HAP-1 (cell line): ENCODE measurements around the gene MED16.

Experiments used
- DNase-seq, 2 experiments: peaks; one replicate each; pipeline ENCODE4 v3.0.0-alpha.2; 2016 to 2020; ENCODE audit warnings: low spot score in 2 of 2
- H3K27me3 ChIP-seq: fragments of 250-450 bp; sonication (Bioruptor Pico); 2 replicates; pipeline ENCODE4 v1.5.1; 2020; ENCODE audit warnings: low read depth, mild to moderate bottlenecking, moderate library complexity
- H3K36me3 ChIP-seq: fragments of 250-450 bp; sonication (Bioruptor Pico); replicated peaks from 2 replicates; pipeline ENCODE4 v1.5.1; 2020; ENCODE audit warnings: mild to moderate bottlenecking
- H3K4me1 ChIP-seq: fragments of 250-450 bp; sonication (Bioruptor Pico); 2 replicates; pipeline ENCODE4 v1.5.1; 2020; ENCODE audit warnings: mild to moderate bottlenecking
- H3K4me3 ChIP-seq: fragments of 250-450 bp; sonication (Bioruptor Pico); 2 replicates; pipeline ENCODE4 v1.5.1; 2020; ENCODE audit warnings: mild to moderate bottlenecking, moderate library complexity
- H3K9me3 ChIP-seq: fragments of 250-450 bp; sonication (Bioruptor Pico); 2 replicates; pipeline ENCODE4 v1.5.1; 2020; ENCODE audit warnings: mild to moderate bottlenecking, moderate library complexity
- in situ Hi-C: fragments of 300-500 bp; cut with MboI; formaldehyde crosslinking; loops from 3 replicates; pipeline ENCODE4 v1.14.3; 2020; ENCODE audit warnings: low sequenced_read_pairs, inconsistent platforms, mixed read lengths

MED16 gene

GRCh38 chr19:907183-907853 lies 14.3 kb upstream of the MED16 start:
- no peaks in the 10 kb centered on the region for H3K27me3 ChIP-seq
- no peaks in the 10 kb centered on the region for H3K4me1 ChIP-seq
- in situ Hi-C loops: no loop called here
- peaks cover 6% of the 10 kb centered on the region for H3K36me3 ChIP-seq
- DNase-seq: no peak
- no peak overlapping the region for H3K4me3 ChIP-seq
- H3K9me3 ChIP-seq: no peaks in the 10 kb centered on the region

DNA sequence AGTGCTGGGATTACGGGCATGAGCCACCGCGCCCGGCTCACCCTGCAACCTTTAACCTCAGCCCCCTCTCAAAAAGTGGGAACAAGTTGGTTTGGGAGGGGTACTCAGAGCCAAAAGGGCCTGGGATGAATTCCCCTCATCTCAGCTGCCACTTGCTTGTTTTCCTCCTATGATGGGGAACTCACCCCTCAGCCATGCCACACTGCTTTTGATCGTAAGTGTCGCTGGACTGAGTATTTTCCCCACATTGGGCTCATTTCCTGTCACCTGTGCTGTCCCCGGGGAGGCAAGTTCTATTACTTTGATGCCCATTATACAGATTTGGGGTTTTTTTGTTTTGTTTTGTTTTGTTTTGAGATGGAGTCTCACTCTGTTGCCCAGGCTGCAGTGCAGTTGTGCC lies 13.5 kb upstream of the MED16 start:
- peaks cover 10% of the 10 kb centered on the region for H3K36me3 ChIP-seq
- no peaks in the 10 kb centered on the region for H3K9me3 ChIP-seq
- in situ Hi-C loops: no loop called here
- no peaks in the 10 kb centered on the region for H3K27me3 ChIP-seq
- DNase-seq: no peak
- no peak overlapping the region for H3K4me3 ChIP-seq
- H3K4me1 ChIP-seq: no peaks in the 10 kb centered on the region

- H3K36me3 ChIP-seq: peaks cover 10% of the 10 kb centered on the region
- in situ Hi-C loops: no loop called here
- H3K27me3 ChIP-seq: no peaks in the 10 kb centered on the region
- no peaks in the 10 kb centered on the region for H3K4me1 ChIP-seq
- no peak for DNase-seq
- H3K4me3 ChIP-seq: no peak overlapping the region
- no peaks in the 10 kb centered on the region for H3K9me3 ChIP-seq
Observed at GRCh38 chr19:904545-904944, 11.6 kb upstream of the MED16 start.

GRCh38 chr19:903266-903797 lies 10.3 kb upstream of the MED16 start:
- Histone ChIP-seq H3K4me1 (no peaks in the 10 kb centered on the region), H3K27me3 (no peaks in the 10 kb centered on the region), H3K36me3 (peaks cover 14% of the 10 kb centered on the region), H3K9me3 (no peaks in the 10 kb centered on the region), H3K4me3 (no peak overlapping the region)
- DNase-seq: no peak
- in situ Hi-C loops: no loop called here

DNA sequence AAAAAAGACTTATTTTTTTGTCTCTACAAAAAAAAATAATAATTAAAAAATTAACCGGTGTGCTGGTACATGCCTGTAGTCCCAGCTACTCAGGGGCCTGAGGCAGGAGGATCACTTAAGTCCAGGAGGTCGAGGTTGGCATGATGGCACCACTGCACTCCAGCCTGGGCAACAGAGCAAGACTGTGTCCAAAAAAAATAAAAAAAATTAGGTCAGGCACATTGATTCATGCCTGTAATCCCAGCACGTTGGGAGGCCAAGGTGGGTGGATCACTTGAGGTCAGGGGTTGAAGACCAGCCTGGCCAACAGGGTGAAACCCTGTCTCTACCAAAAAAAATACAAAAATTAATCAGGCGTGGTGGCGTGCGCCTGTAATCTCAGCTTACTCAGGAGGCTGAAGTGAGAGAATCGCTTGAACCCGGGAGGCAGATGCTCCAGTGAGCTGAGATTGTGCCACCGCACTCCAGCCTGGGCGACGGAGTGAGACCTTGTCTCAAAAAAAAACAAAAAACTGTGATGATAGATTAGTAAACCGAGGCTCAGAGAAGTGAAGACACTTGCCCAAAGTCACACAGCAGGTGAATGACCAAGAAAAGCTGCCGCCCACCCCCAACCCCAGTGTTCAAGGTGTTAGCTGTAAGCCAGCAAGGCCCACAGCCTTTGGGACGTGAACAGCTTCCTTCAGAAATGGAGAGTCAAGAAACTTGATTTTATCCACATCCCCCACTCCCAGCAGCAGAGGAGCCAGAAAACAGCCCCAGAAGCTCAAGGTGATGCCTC lies 9.6 kb upstream of the MED16 start:
- Histone ChIP-seq H3K4me1 (no peaks in the 10 kb centered on the region), H3K4me3 (no peak overlapping the region), H3K36me3 (peaks cover 16% of the 10 kb centered on the region), H3K9me3 (no peaks in the 10 kb centered on the region), H3K27me3 (no peaks in the 10 kb centered on the region)
- in situ Hi-C loops: no loop called here
- no peak for DNase-seq

GRCh38 chr19:902093-902370 lies 9.0 kb upstream of the MED16 start:
- Histone ChIP-seq H3K27me3 (no peaks in the 10 kb centered on the region), H3K9me3 (no peaks in the 10 kb centered on the region), H3K4me1 (no peaks in the 10 kb centered on the region), H3K36me3 (peaks cover 22% of the 10 kb centered on the region), H3K4me3 (no peak overlapping the region)
- in situ Hi-C loops: no loop called here
- DNase-seq: no peak

- no peaks in the 10 kb centered on the region for H3K4me1 ChIP-seq
- H3K36me3 ChIP-seq: peaks cover 28% of the 10 kb centered on the region
- no peak overlapping the region for H3K4me3 ChIP-seq
- DNase-seq: no peak
- in situ Hi-C loops: no loop called here
- no peaks in the 10 kb centered on the region for H3K9me3 ChIP-seq
- H3K27me3 ChIP-seq: no peaks in the 10 kb centered on the region
Observed at GRCh38 chr19:901216-902092, 8.5 kb upstream of the MED16 start.

- Histone ChIP-seq H3K36me3 (peaks cover 28% of the 10 kb centered on the region), H3K4me3 (no peak overlapping the region), H3K27me3 (no peaks in the 10 kb centered on the region), H3K9me3 (no peaks in the 10 kb centered on the region), H3K4me1 (no peaks in the 10 kb centered on the region)
- peak in 1 of 2 experiments; percentile 69 for DNase-seq
- in situ Hi-C loops: no loop called here
Observed at GRCh38 chr19:900302-901111, 7.5 kb upstream of the MED16 start.

DNA sequence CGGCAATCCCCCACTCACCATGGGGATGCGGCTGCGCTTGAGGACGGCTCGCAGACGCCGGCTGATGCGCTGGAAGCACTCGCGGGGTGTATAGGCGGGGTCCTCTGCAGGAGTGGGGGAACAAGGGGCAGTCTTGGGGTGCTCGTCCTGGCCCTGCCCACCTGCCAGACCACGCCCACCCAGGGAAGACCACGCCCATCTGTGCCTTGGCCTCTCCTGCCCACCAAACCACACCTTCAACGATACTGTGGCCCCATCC lies 7.0 kb upstream of the MED16 start:
- in situ Hi-C loops: no loop called here
- Histone ChIP-seq H3K27me3 (no peaks in the 10 kb centered on the region), H3K9me3 (no peaks in the 10 kb centered on the region), H3K36me3 (peaks cover 28% of the 10 kb centered on the region), H3K4me1 (no peaks in the 10 kb centered on the region), H3K4me3 (no peak overlapping the region)
- no peak for DNase-seq

DNA sequence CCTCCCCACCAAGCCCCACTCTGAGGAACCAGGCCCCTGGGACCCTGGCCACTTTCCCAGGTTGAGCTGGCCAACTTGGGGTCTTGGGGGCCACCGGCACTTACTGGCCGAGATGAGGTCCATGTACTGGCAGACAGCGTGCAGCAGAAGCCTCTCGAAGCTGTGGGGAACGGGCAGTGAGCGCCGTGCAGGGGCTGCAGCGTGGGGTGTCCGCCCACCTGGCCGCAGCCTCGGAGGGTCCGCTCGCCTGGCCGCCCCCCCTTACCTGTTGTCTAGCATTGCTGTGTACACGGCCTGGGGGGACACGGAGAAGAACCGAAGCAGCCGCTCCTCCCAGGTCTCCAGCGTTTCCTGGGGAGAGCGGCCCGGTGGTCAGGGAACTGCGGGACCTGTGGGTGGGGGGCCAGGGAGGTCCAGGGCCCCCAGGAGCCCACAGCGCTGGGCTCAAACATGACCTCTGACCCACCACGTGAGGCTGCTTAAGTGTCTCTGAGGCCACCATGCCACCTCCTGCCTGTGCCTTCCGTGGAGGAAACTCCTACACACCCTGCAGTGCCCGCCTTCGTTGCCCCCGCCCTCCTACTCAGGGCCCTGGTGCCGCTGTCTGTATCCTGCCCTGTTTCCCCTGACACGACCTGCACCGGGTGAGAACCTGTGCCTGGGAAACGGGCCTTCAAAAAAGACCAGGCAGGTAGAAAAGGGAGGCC lies 6.5 kb upstream of the MED16 start:
- no peak for DNase-seq
- no peaks in the 10 kb centered on the region for H3K9me3 ChIP-seq
- no peaks in the 10 kb centered on the region for H3K4me1 ChIP-seq
- H3K4me3 ChIP-seq: no peak overlapping the region
- in situ Hi-C loops: no loop called here
- H3K36me3 ChIP-seq: peaks cover 28% of the 10 kb centered on the region
- no peaks in the 10 kb centered on the region for H3K27me3 ChIP-seq

DNA sequence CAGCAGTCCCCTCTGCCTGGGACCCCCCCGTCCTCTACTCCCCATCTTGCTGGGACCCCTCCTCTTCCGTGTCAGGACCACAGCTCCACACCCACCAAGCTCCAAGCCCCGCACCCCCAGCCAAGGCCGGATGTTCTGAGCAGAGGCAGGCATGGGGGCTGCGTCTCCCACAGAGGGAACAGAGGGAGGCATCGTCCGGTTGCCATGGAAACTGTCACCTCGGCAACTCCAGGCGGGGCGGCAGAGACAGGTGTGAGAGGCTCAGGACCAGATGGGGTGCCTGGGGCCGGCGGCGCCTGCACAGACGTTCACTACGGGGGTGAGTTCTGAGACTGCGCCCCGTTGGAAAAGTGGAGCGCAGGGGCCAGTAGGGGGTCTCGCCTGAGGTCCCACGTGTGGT lies 5.7 kb upstream of the MED16 start:
- 0 out of 2 replicates have a peak, but pooled peaks cover 2% of the 10 kb centered on the region for H3K4me1 ChIP-seq
- no peak overlapping the region for H3K4me3 ChIP-seq
- in situ Hi-C loops: no loop called here
- DNase-seq: peak in 1 of 2 experiments; percentile 57
- H3K36me3 ChIP-seq: peaks cover 28% of the 10 kb centered on the region
- H3K9me3 ChIP-seq: no peaks in the 10 kb centered on the region
- H3K27me3 ChIP-seq: no peaks in the 10 kb centered on the region

- in situ Hi-C loops: no loop called here
- Histone ChIP-seq H3K9me3 (no peaks in the 10 kb centered on the region), H3K27me3 (no peaks in the 10 kb centered on the region), H3K36me3 (peaks cover 28% of the 10 kb centered on the region), H3K4me3 (no peak overlapping the region), H3K4me1 (0 out of 2 replicates have a peak, but pooled peaks cover 2% of the 10 kb centered on the region)
- DNase-seq: no peak
Observed at GRCh38 chr19:897442-898039, 4.6 kb upstream of the MED16 start.

DNA sequence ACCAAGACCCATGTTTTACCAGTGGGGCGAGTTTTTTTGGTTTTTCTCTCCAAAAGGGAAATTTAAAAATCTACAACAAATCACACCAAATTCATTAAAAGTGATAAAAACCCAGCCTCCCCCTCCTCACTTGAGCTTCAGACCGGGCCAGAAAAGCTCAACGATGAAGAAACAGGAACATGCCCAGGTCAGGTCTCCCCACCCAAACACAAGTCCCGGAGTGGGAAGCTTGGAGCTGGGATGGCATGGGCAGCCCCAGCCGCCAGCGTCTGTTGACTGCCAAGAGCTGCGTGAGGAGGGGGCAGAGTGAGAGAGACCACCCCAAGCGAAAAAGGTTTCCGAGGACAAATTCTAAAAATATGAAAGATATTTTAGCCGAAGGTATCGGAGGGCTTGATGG lies 4.0 kb upstream of the MED16 start:
- H3K4me3 ChIP-seq: no peak overlapping the region
- DNase-seq: no peak
- 0 out of 2 replicates have a peak, but pooled peaks cover 2% of the 10 kb centered on the region for H3K4me1 ChIP-seq
- H3K36me3 ChIP-seq: peaks cover 26% of the 10 kb centered on the region
- in situ Hi-C loops: no loop called here
- H3K9me3 ChIP-seq: no peaks in the 10 kb centered on the region
- H3K27me3 ChIP-seq: no peaks in the 10 kb centered on the region
